Caco-2 (cell line): Measurements from ENCODE around the gene CPED1. TPM values are rescaled to one million over a fixed set of nuclear protein-coding genes. Genes with fewer than 3 reads are reported as not detected.

Source experiments
- BruUV-seq: library from RNA; stranded (reverse); fragments of 400-500 nt; replicated peaks from 2 replicates; lab custom pipeline; 2021; lab: Mats Ljungman, UMichigan
- CTCF ChIA-PET: fragments of 300-600 bp; sonication (Branson Sonifier 250); formaldehyde crosslinking; loops from one replicate; lab custom pipeline; 2022; ENCODE audit warnings: antibody characterized with exemption; lab: Charles Lee
- POLR2A ChIA-PET: fragments of 300-600 bp; sonication (Branson Sonifier 250); formaldehyde crosslinking; loops from one replicate; lab custom pipeline; 2022; ENCODE audit warnings: antibody characterized with exemption; lab: Charles Lee
- DNase-seq, 2 experiments: peaks; one replicate each; pipeline versions ENCODE4 v3.0.0 to v3.0.0-alpha.2; 2020 to 2022
- H3K27me3 ChIP-seq: replicated peaks from 2 replicates; pipeline ENCODE4 v1.6.0; 2011; ENCODE audit warnings: low read length; ENCODE audit not compliant: control insufficient read depth, insufficient read depth
- H3K36me3 ChIP-seq: 2 replicates; pipeline ENCODE4 v1.5.1; 2011; ENCODE audit warnings: low read length; ENCODE audit not compliant: control insufficient read depth, insufficient read depth
- H3K4me1 ChIP-seq: fragments of 250-450 bp; sonication (Bioruptor Pico); 2 replicates; pipeline ENCODE4 v1.5.1; 2020; ENCODE audit warnings: mild to moderate bottlenecking
- H3K4me3 ChIP-seq: 2 replicates; pipeline ENCODE4 v1.5.1; 2011; ENCODE audit warnings: low read depth, mild to moderate bottlenecking, control low read depth, low read length
- H3K9me3 ChIP-seq: fragments of 250-450 bp; sonication (Bioruptor Pico); 2 replicates; pipeline ENCODE4 v1.5.1; 2020; ENCODE audit warnings: mild to moderate bottlenecking, moderate library complexity
- H3K27ac Mint-ChIP-seq: one replicate; pipeline ENCODE4 v1.8.0; 2022; ENCODE audit warnings: mixed read lengths; ENCODE audit not compliant: unreplicated experiment
- H3K27me3 Mint-ChIP-seq: one replicate; pipeline ENCODE4 v1.8.0; 2022; ENCODE audit warnings: mixed read lengths; ENCODE audit not compliant: insufficient read depth, unreplicated experiment
- H3K36me3 Mint-ChIP-seq: one replicate; pipeline ENCODE4 v1.8.0; 2022; ENCODE audit warnings: mild to moderate bottlenecking, mixed read lengths; ENCODE audit not compliant: insufficient read depth, unreplicated experiment
- H3K4me1 Mint-ChIP-seq: one replicate; pipeline ENCODE4 v1.8.0; 2022; ENCODE audit warnings: low read depth, mixed read lengths; ENCODE audit not compliant: unreplicated experiment
- H3K4me3 Mint-ChIP-seq: one replicate; pipeline ENCODE4 v1.8.0; 2022; ENCODE audit warnings: mild to moderate bottlenecking, moderate library complexity, mixed read lengths; ENCODE audit not compliant: unreplicated experiment
- H3K9me3 Mint-ChIP-seq: one replicate; pipeline ENCODE4 v1.8.0; 2022; ENCODE audit warnings: mixed read lengths; ENCODE audit not compliant: unreplicated experiment
- intact Hi-C: fragments of 100-400 bp; cut with micrococcal nuclease; formaldehyde crosslinking; loops from one replicate; pipeline ENCODE4 v1.10.0; 2022; ENCODE audit not compliant: unreplicated experiment
- total RNA-seq: library from RNA; stranded (reverse); gene quantifications from 2 replicates; pipeline ENCODE4 v1.2.3, GENCODE V29; 2022
- TF ChIP-seq, protein P1 (sequence below), 2 experiments: fragments of 200-600 bp in 1 of 2; IDR thresholded peaks; 1 replicate in 1 of 2; 2 replicates in 1 of 2; pipeline versions ENCODE4 v1.5.1 to v1.8.0; 2011 to 2022; ENCODE audit warnings: antibody characterized with exemption in 1 of 2, control low read depth in 1 of 2, inconsistent platforms in 1 of 2, low read depth in 1 of 2, low read length in 1 of 2, mild to moderate bottlenecking in 1 of 2, moderate library complexity in 1 of 2; ENCODE audit not compliant: insufficient read depth in 1 of 2, severe bottlenecking in 1 of 2, unreplicated experiment in 1 of 2

Gene CPED1
- total RNA-seq, 1 experiment from 2014 or later = 0.23 TPM

- no peak overlapping the region for H3K4me3 ChIP-seq
- CTCF ChIA-PET = no interaction called here
- no peaks in the 10 kb centered on the region for H3K36me3 Mint-ChIP-seq
- H3K4me1 Mint-ChIP-seq = no peaks in the 10 kb centered on the region
- intact Hi-C loops = loop anchor here (1.0 to 10.0 kb wide), 2 partner anchors 420 to 868 kb away; no protein-coding TSS in a partner anchor
- H3K36me3 ChIP-seq = no peaks in the 10 kb centered on the region
- no peaks in the 10 kb centered on the region for H3K4me1 ChIP-seq
- H3K4me3 Mint-ChIP-seq = no peak overlapping the region
- no TSS peak for BruUV-seq
- no peak for DNase-seq
- H3K9me3 ChIP-seq = no peaks in the 10 kb centered on the region
- no peak overlapping the region for H3K27ac Mint-ChIP-seq
- no peaks in the 10 kb centered on the region for H3K9me3 Mint-ChIP-seq
- H3K27me3 Mint-ChIP-seq = no peaks in the 10 kb centered on the region
- TF ChIP-seq, protein P1, sequence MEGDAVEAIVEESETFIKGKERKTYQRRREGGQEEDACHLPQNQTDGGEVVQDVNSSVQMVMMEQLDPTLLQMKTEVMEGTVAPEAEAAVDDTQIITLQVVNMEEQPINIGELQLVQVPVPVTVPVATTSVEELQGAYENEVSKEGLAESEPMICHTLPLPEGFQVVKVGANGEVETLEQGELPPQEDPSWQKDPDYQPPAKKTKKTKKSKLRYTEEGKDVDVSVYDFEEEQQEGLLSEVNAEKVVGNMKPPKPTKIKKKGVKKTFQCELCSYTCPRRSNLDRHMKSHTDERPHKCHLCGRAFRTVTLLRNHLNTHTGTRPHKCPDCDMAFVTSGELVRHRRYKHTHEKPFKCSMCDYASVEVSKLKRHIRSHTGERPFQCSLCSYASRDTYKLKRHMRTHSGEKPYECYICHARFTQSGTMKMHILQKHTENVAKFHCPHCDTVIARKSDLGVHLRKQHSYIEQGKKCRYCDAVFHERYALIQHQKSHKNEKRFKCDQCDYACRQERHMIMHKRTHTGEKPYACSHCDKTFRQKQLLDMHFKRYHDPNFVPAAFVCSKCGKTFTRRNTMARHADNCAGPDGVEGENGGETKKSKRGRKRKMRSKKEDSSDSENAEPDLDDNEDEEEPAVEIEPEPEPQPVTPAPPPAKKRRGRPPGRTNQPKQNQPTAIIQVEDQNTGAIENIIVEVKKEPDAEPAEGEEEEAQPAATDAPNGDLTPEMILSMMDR (IDR thresholded peaks at IDR 0.05; ENCODE audit: insufficient read depth in 1 of 2, low read depth in 1 of 2, low read length in 1 of 2, severe bottlenecking in 1 of 2, unreplicated experiment in 1 of 2) = no peak
- no peaks in the 10 kb centered on the region for H3K27me3 ChIP-seq
- POLR2A ChIA-PET = no interaction called here
Observed at GRCh38 chr7:121126801-121127534, 138.5 kb downstream of the CPED1 start.

DNA sequence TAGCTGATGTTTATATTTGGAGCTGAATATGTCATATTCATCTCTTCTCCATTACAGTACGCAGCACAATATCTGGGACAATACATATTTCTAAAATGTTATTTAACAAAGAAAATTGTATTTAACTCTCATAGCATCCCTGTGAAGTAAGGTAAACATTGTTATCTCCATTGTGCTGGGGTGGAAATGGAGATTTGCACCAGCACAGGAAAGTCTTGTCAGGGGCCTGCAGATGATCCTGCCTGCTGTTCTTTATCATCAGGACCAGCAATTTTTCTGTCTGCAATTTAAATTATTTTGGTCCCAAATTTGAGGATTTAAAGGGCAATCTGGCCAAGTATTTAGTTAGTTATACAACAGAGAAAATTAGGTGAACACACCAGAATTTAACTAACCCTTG lies 144.4 kb downstream of the CPED1 start:
- no peak for DNase-seq
- no TSS peak for BruUV-seq
- Histone ChIP-seq H3K27me3 (no peaks in the 10 kb centered on the region), H3K9me3 (no peaks in the 10 kb centered on the region), H3K4me1 (no peaks in the 10 kb centered on the region), H3K36me3 (no peaks in the 10 kb centered on the region), H3K4me3 (no peak overlapping the region)
- Mint-ChIP-seq H3K9me3 (no peaks in the 10 kb centered on the region), H3K27ac (no peak overlapping the region), H3K36me3 (no peaks in the 10 kb centered on the region), H3K4me3 (no peak overlapping the region), H3K4me1 (no peaks in the 10 kb centered on the region), H3K27me3 (no peaks in the 10 kb centered on the region)
- CTCF ChIA-PET = no interaction called here
- intact Hi-C loops = no loop called here
- POLR2A ChIA-PET = no interaction called here
- TF ChIP-seq, protein P1 (IDR thresholded peaks at IDR 0.05; ENCODE audit: insufficient read depth in 1 of 2, low read depth in 1 of 2, low read length in 1 of 2, severe bottlenecking in 1 of 2, unreplicated experiment in 1 of 2) = no peak

- no peak overlapping the region for H3K27ac Mint-ChIP-seq
Observed at GRCh38 chr7:121133444-121133843, 144.9 kb downstream of the CPED1 start.

More at GRCh38 chr7:121133444-121133843, 144.9 kb downstream of the CPED1 start:
- Histone ChIP-seq H3K4me1 (no peaks in the 10 kb centered on the region), H3K36me3 (no peaks in the 10 kb centered on the region), H3K4me3 (no peak overlapping the region), H3K27me3 (no peaks in the 10 kb centered on the region), H3K9me3 (no peaks in the 10 kb centered on the region)
- Mint-ChIP-seq H3K36me3 (no peaks in the 10 kb centered on the region), H3K4me1 (no peaks in the 10 kb centered on the region), H3K9me3 (no peaks in the 10 kb centered on the region), H3K27me3 (peaks cover 4% of the 10 kb centered on the region), H3K4me3 (no peak overlapping the region)
- TF ChIP-seq, protein P1 (IDR thresholded peaks at IDR 0.05; ENCODE audit: insufficient read depth in 1 of 2, low read depth in 1 of 2, low read length in 1 of 2, severe bottlenecking in 1 of 2, unreplicated experiment in 1 of 2) = no peak
- no TSS peak for BruUV-seq
- DNase-seq = no peak
- POLR2A ChIA-PET = no interaction called here
- CTCF ChIA-PET = no interaction called here
- intact Hi-C loops = no loop called here
